GM12875 (cell line): ENCODE data around the gene PTCD3.

ENCODE experiments used
- H3K4me3 ChIP-seq: one replicate; pipeline ENCODE4 v1.5.1; 2011; ENCODE audit warnings: low read depth, low read length, control low read depth
- TF ChIP-seq, protein P1 (sequence below): IDR thresholded peaks from 2 replicates; pipeline ENCODE4 v1.5.1; 2011; ENCODE audit warnings: low read depth, mild to moderate bottlenecking, control low read depth, inconsistent platforms, low read length, moderate library complexity, borderline replicate concordance; ENCODE audit not compliant: insufficient read depth

The PTCD3 gene

DNA sequence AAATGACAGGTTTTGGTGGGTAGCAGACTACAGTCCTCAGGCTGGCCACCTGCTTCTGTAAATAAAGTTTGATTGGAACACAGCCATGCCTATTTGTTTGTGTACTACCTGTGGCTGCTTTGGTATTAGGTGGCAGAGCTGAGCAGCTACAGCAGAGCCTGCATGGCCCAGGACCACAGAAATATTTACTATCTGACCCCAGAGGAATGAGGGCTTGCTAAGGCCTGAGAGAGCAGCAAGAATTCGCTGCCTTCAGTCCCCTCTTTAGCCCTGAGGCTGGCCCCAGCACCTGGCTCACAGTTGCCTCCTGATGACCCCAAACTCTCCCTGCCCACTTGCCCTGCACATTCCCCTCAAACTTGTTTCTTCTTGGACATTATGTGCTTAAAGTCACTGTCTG lies 32.8 kb upstream of the PTCD3 start:
- H3K4me3 ChIP-seq, result no peak overlapping the region
- TF ChIP-seq, protein P1, sequence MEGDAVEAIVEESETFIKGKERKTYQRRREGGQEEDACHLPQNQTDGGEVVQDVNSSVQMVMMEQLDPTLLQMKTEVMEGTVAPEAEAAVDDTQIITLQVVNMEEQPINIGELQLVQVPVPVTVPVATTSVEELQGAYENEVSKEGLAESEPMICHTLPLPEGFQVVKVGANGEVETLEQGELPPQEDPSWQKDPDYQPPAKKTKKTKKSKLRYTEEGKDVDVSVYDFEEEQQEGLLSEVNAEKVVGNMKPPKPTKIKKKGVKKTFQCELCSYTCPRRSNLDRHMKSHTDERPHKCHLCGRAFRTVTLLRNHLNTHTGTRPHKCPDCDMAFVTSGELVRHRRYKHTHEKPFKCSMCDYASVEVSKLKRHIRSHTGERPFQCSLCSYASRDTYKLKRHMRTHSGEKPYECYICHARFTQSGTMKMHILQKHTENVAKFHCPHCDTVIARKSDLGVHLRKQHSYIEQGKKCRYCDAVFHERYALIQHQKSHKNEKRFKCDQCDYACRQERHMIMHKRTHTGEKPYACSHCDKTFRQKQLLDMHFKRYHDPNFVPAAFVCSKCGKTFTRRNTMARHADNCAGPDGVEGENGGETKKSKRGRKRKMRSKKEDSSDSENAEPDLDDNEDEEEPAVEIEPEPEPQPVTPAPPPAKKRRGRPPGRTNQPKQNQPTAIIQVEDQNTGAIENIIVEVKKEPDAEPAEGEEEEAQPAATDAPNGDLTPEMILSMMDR, result no peak

DNA sequence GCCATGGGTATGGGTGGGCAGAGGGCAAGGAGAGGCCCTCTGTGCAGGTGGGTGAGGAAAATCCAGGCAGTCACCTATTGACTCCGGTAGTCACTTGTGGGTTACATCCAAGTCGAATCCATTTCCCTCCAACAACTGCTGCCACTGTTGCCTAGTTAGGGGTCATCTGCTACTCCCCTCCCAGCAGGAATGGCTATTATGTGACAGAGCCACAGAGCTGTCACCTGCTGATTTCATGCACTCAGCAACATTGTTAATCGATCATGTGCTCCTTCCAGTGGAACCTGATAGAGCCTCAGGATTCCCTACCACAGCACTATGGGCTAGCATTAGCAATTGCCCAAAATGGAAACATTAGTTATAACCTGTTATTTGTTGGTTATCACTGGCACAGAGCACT lies 31.8 kb upstream of the PTCD3 start:
- TF ChIP-seq, protein P1, result no peak
- no peak overlapping the region for H3K4me3 ChIP-seq

DNA sequence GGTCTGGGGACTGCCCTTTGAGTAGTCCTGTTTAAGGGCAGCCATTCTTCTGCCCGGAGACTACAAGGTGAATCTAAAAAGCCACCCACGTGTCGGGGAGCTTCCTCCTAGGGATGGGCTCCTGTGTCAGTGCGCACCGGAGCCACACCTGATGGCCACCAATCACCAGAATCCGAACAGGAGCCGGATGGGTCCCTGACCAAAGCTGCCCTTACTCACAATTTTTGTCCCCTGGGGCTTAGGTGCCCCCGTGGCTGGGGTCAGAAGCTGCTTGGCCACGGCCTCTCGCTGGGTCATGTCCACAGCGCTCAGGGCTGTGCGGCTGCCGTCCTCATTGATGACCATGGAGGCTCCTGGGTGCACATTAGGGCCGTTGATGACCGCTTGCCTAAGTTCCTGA lies 31.2 kb upstream of the PTCD3 start:
- TF ChIP-seq, protein P1, result no peak
- no peak overlapping the region for H3K4me3 ChIP-seq

DNA sequence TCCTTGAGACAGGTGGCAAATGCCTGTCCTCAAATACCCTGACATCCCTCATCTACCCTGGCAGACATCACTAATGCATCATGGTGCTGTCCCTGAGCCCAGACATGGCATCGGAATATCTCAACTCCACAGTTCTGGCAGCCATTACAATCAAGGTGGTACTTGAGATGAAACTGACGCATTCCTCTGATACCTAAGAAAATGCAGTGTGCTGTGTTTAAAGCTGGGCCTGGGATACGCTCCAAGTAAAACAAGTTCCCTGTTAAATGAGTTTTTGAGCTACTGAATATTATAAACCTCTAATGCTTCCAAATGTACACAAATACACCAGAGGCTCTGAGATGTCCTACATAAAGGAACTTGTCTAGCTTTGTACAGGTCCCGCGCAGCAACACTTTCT lies 30.1 kb upstream of the PTCD3 start:
- TF ChIP-seq, protein P1, result no peak
- H3K4me3 ChIP-seq, result no peak overlapping the region

DNA sequence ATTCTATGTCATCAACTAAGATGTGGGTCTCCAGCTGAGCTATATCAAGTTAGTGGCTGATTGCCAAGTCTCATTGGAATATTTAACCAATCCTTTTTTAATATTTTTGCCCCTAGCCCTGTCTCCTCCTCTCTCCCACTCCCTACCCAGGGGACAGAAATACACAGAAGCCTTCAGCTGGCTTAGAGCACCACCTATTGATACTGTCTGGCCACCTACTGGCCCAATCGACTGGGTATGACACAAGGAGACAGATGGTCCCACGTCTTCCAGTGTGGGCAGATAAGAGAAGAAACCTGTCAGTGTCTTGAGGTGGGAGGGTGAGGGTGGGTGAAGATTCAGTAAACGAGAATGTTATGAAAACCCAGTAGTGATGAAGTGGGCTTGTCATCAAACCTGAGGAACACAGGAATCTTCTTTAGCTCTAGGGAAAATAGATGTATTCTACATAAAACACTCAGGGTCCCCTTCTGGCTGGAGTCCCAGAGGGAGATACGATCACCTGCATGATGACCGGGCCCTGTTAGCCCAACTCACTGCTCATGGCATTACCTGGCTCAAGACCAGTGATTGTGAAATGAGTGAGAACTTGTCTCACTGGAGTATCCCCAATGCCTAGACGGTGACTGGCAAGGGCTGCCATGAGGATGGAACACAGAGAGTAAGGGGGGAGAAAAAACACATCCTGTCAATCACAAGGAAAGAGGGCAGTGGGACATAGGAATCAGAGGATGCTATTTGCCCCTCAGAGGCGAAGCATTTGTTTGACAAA lies 27.1 kb upstream of the PTCD3 start:
- TF ChIP-seq, protein P1, result peak; percentile 39; the same call in 1 of the 2 replicates
- no peak overlapping the region for H3K4me3 ChIP-seq

DNA sequence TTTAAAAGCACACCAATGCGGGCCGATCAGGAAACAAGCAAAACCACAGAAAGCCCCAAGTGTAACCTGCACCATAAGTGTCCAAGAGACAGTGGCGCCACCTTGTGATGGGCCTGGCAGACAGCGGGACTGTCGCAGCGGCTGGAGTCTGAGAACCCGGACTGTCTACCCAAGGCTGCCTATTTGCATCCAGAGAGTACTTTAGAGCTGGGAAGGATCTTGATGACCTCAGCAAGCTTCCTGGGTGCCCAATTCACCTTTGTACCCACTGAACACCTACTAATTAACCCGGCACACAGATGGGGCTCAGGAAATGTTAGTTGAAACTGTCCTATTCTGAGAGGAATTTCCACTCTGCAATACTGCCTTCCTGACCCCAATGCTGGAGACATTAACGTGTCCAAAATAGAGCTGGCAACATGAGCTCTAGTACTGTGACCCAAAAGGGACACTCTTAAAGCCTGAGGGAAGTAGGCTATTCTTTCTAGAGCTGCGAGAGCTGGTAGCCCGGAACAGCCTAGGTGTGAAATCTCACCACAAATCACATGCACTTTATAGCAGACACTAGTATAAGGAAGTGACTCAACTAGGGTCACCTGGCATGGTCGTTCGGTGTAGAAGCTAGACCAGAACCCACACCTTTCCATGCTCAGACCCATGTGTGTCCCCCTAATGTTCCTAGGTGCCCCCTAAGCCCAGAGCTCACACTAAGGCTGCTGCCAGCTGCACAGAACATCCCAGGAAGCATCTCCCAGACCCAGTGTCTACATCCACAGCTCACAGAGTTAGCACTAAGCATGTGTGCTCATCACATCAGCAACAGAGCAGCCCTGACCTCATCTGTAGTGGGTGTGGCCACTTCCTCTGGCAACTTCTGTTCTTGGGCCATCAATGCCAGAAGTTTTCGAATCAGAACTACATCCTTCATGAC lies 25.8 kb upstream of the PTCD3 start:
- TF ChIP-seq, protein P1, result peak; percentile 92
- no peak overlapping the region for H3K4me3 ChIP-seq
